Astrocyte (in vitro differentiated cells and primary cell): ENCODE data around the gene STK32B. TPM values are rescaled to one million over a fixed set of nuclear protein-coding genes. Genes with fewer than 3 reads are reported as not detected.

Source experiments
- DNase-seq: peaks from one replicate; pipeline ENCODE4 v3.0.0-alpha.2; 2010; ENCODE audit warnings: low read depth
- FAIRE-seq: peaks from 2 replicates; lab custom pipeline; 2011; peaks lifted over from hg19 to GRCh38; lab: Jason Lieb, UNC
- H2AFZ ChIP-seq: 2 replicates; pipeline ENCODE4 v1.6.0; 2012; ENCODE audit warnings: low read depth, low read length, inconsistent platforms
- H3K27ac ChIP-seq: 2 replicates; pipeline ENCODE4 v1.5.1; 2011; ENCODE audit warnings: low read depth, low read length, inconsistent platforms
- H3K27me3 ChIP-seq: 2 replicates; pipeline ENCODE4 v1.6.0; 2011; ENCODE audit warnings: low read length, inconsistent platforms; ENCODE audit not compliant: insufficient read depth
- H3K36me3 ChIP-seq: 2 replicates; pipeline ENCODE4 v1.5.1; 2011; ENCODE audit warnings: low read length, inconsistent platforms; ENCODE audit not compliant: insufficient read depth
- H3K4me1 ChIP-seq: 2 replicates; pipeline ENCODE4 v1.5.1; 2011; ENCODE audit warnings: low read length, inconsistent platforms; ENCODE audit not compliant: insufficient read depth
- H3K4me2 ChIP-seq: 2 replicates; pipeline ENCODE4 v1.6.0; 2012; ENCODE audit warnings: low read length, inconsistent platforms
- H3K4me3 ChIP-seq: 2 replicates; pipeline ENCODE4 v1.5.1; 2011; ENCODE audit warnings: low read depth, mild to moderate bottlenecking, low read length, inconsistent platforms; ENCODE audit not compliant: insufficient read depth
- H3K79me2 ChIP-seq: 2 replicates; pipeline ENCODE4 v1.6.0; 2012; ENCODE audit warnings: mild to moderate bottlenecking, low read length, inconsistent platforms; ENCODE audit not compliant: insufficient read depth
- H3K9ac ChIP-seq: 2 replicates; pipeline ENCODE4 v1.6.0; 2012; ENCODE audit warnings: mild to moderate bottlenecking, low read length, inconsistent platforms
- H3K9me3 ChIP-seq: 2 replicates; pipeline ENCODE4 v1.5.1; 2012; ENCODE audit warnings: low read depth, mild to moderate bottlenecking, low read length, inconsistent platforms; ENCODE audit not compliant: insufficient read depth
- H4K20me1 ChIP-seq: 2 replicates; pipeline ENCODE4 v1.6.0; 2012; ENCODE audit warnings: low read length, inconsistent platforms; ENCODE audit not compliant: insufficient read depth
- H3K27ac Mint-ChIP-seq: one replicate; pipeline ENCODE4 v1.8.0; 2021; ENCODE audit warnings: mild to moderate bottlenecking, mixed read lengths; ENCODE audit not compliant: unreplicated experiment
- H3K27me3 Mint-ChIP-seq: one replicate; pipeline ENCODE4 v1.8.0; 2021; ENCODE audit warnings: low read depth, mixed read lengths; ENCODE audit not compliant: unreplicated experiment
- H3K36me3 Mint-ChIP-seq: one replicate; pipeline ENCODE4 v1.8.0; 2021; ENCODE audit warnings: low read depth, mixed read lengths; ENCODE audit not compliant: unreplicated experiment
- H3K4me1 Mint-ChIP-seq: one replicate; pipeline ENCODE4 v1.8.0; 2021; ENCODE audit warnings: low read depth, mixed read lengths; ENCODE audit not compliant: unreplicated experiment
- H3K4me3 Mint-ChIP-seq: one replicate; pipeline ENCODE4 v1.8.0; 2021; ENCODE audit warnings: mild to moderate bottlenecking, moderate library complexity, mixed read lengths; ENCODE audit not compliant: unreplicated experiment
- H3K9me3 Mint-ChIP-seq: one replicate; pipeline ENCODE4 v1.8.0; 2021; ENCODE audit warnings: mild to moderate bottlenecking, mixed read lengths; ENCODE audit not compliant: unreplicated experiment
- EZH2 ChIP-seq: IDR thresholded peaks from 2 replicates; pipeline ENCODE4 v1.6.1; 2012; ENCODE audit warnings: mild to moderate bottlenecking, low read length, inconsistent platforms; ENCODE audit not compliant: insufficient read depth
- total RNA-seq: library from RNA; stranded (reverse); gene quantifications from 2 replicates; pipeline ENCODE4 v1.2.1, GENCODE V29; 2021
- TF ChIP-seq, protein P1 (sequence below): IDR thresholded peaks from 2 replicates; pipeline ENCODE4 v1.5.1; 2011; ENCODE audit warnings: low read depth, mild to moderate bottlenecking, inconsistent platforms, low read length, moderate library complexity; ENCODE audit not compliant: insufficient read depth

STK32B gene
- total RNA-seq, 1 donor from 2014 or later: 2.9 TPM

DNA sequence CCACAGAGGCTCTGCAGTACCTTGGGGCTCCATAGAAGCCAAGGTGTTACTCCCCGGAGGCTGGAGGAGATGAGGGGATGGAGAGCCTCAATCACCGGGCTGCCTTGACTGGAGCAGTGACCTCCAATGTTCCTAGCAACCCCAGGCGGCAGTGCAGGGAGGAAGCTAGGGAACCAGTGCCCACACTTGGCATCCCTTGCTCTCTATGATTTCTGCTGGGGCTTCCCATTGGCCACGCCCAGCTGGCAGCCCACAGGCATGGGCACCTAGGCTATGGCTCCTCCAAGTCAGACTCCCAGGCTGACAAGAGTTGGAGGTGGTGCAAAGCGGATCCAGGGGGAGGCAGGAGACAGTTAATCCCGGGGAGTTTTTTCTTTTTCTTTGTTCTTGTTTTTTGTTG, 427.4 kb downstream of the STK32B start:
- no peaks in the 10 kb centered on the region for H3K79me2 ChIP-seq
- Mint-ChIP-seq H3K27me3 (peaks cover 2% of the 10 kb centered on the region), H3K27ac (no peak overlapping the region), H3K36me3 (peaks cover 2% of the 10 kb centered on the region), H3K9me3 (peaks cover 7% of the 10 kb centered on the region), H3K4me1 (no peaks in the 10 kb centered on the region), H3K4me3 (no peak overlapping the region)
- no peak overlapping the region for H3K27ac ChIP-seq
- no peak overlapping the region for H2AFZ ChIP-seq
- no peak overlapping the region for H3K4me2 ChIP-seq
- no peak for TF ChIP-seq EZH2
- TF ChIP-seq, protein P1, sequence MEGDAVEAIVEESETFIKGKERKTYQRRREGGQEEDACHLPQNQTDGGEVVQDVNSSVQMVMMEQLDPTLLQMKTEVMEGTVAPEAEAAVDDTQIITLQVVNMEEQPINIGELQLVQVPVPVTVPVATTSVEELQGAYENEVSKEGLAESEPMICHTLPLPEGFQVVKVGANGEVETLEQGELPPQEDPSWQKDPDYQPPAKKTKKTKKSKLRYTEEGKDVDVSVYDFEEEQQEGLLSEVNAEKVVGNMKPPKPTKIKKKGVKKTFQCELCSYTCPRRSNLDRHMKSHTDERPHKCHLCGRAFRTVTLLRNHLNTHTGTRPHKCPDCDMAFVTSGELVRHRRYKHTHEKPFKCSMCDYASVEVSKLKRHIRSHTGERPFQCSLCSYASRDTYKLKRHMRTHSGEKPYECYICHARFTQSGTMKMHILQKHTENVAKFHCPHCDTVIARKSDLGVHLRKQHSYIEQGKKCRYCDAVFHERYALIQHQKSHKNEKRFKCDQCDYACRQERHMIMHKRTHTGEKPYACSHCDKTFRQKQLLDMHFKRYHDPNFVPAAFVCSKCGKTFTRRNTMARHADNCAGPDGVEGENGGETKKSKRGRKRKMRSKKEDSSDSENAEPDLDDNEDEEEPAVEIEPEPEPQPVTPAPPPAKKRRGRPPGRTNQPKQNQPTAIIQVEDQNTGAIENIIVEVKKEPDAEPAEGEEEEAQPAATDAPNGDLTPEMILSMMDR: no peak
- H3K27me3 ChIP-seq: no peaks in the 10 kb centered on the region
- no peak for FAIRE-seq
- no peaks in the 10 kb centered on the region for H3K9me3 ChIP-seq
- no peak overlapping the region for H3K4me3 ChIP-seq
- H3K4me1 ChIP-seq: no peaks in the 10 kb centered on the region
- no peaks in the 10 kb centered on the region for H3K36me3 ChIP-seq
- no peak overlapping the region for H3K9ac ChIP-seq
- DNase-seq: no peak
- H4K20me1 ChIP-seq: no peaks in the 10 kb centered on the region

DNA sequence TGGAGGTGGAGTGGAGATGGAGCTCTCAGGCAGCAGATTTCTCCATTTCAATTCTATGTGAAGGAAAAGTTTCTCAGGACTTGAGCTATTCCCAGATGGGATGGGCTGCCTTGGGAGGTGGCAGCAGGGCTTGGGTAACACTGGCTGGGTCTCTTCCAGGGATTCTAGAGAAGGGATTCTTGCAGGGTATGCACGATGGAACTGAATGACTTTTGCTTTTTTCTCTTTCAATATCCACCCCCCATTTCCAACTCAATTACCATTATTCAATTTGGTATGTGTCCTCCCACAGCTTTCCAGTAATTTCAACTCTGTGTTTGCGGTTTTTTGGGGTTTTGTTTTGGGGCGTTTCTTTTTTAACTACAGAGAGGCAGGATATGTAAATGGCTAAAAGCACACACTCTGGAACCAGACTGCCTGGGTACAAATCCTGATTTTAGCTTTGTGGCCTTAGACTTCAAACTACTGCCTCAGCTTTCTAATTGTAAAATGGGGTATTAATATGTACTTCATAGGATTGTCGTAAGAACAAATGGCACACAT, 428.3 kb downstream of the STK32B start:
- H3K9me3 Mint-ChIP-seq: peaks cover 10% of the 10 kb centered on the region
- H3K27ac Mint-ChIP-seq: no peak overlapping the region
- DNase-seq (no peak), FAIRE-seq (no peak)
- H3K4me3 Mint-ChIP-seq: no peak overlapping the region
- no peaks in the 10 kb centered on the region for H3K4me1 ChIP-seq
- no peaks in the 10 kb centered on the region for H3K27me3 ChIP-seq
- no peak overlapping the region for H2AFZ ChIP-seq
- peaks cover 2% of the 10 kb centered on the region for H3K27me3 Mint-ChIP-seq
- H3K9me3 ChIP-seq: no peaks in the 10 kb centered on the region
- H3K4me1 Mint-ChIP-seq: no peaks in the 10 kb centered on the region
- no peaks in the 10 kb centered on the region for H4K20me1 ChIP-seq
- H3K4me3 ChIP-seq: no peak overlapping the region
- peaks cover 2% of the 10 kb centered on the region for H3K36me3 Mint-ChIP-seq
- no peaks in the 10 kb centered on the region for H3K36me3 ChIP-seq
- no peak overlapping the region for H3K27ac ChIP-seq
- TF ChIP-seq, protein P1: no peak
- TF ChIP-seq EZH2: no peak
- H3K4me2 ChIP-seq: no peak overlapping the region
- no peaks in the 10 kb centered on the region for H3K79me2 ChIP-seq
- no peak overlapping the region for H3K9ac ChIP-seq

DNA sequence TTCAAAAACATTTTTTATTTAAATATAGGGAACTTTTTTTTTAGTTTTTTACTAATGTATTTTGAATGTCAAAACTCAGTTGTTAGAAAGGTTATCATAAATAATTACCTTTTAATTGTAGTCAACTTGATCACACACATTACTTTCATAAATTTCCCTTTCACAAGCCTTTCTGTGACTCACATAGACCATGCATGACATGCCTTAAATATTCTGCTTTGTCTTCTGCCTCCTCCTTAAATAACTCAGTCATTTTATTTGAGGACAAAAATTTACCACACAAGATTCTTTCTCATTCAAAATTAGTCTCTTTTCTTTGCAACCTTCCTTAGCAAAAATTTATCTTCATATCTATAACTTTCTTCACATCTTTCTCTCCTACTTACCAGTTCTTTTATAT, 437.1 kb downstream of the STK32B start:
- no peak overlapping the region for H3K4me3 ChIP-seq
- H3K9ac ChIP-seq: no peak overlapping the region
- FAIRE-seq: no peak
- DNase-seq: no peak
- H4K20me1 ChIP-seq: no peaks in the 10 kb centered on the region
- H3K36me3 Mint-ChIP-seq: peaks cover 3% of the 10 kb centered on the region
- H3K4me1 Mint-ChIP-seq: no peaks in the 10 kb centered on the region
- H3K79me2 ChIP-seq: no peaks in the 10 kb centered on the region
- H3K36me3 ChIP-seq: no peaks in the 10 kb centered on the region
- H2AFZ ChIP-seq: no peak overlapping the region
- H3K27ac ChIP-seq: no peak overlapping the region
- no peak overlapping the region for H3K4me3 Mint-ChIP-seq
- no peaks in the 10 kb centered on the region for H3K9me3 ChIP-seq
- H3K4me2 ChIP-seq: no peak overlapping the region
- no peaks in the 10 kb centered on the region for H3K27me3 Mint-ChIP-seq
- H3K4me1 ChIP-seq: no peaks in the 10 kb centered on the region
- no peaks in the 10 kb centered on the region for H3K27me3 ChIP-seq
- TF ChIP-seq EZH2: no peak
- TF ChIP-seq, protein P1: no peak
- no peak overlapping the region for H3K27ac Mint-ChIP-seq
- peaks cover 6% of the 10 kb centered on the region for H3K9me3 Mint-ChIP-seq
